RPMI7951 (cell line): Measurements from ENCODE around the gene AKAP1. TPM values are rescaled to one million over a fixed set of nuclear protein-coding genes. Genes with fewer than 3 reads are reported as not detected.

Source experiments
- DNase-seq: peaks from one replicate; pipeline ENCODE4 v3.0.0-alpha.2; 2012; ENCODE audit warnings: low read depth
- total RNA-seq: library from RNA; depleted of rRNA; stranded (reverse); fragments of >200 nt; shearing (Covaris generic); gene quantifications from 2 replicates; pipeline ENCODE4 v1.2.3, GENCODE V29; 2014

The AKAP1 gene
- total RNA-seq, 1 experiment from 2014 or later, result 8.3 TPM

GRCh38 chr17:57106107-57106835 is 21.2 kb downstream of the AKAP1 start:
- no peak for DNase-seq

GRCh38 chr17:57106836-57107497 is 21.9 kb downstream of the AKAP1 start:
- DNase-seq, result no peak

GRCh38 chr17:57107498-57108101 is 22.6 kb downstream of the AKAP1 start:
- peak; percentile 67 for DNase-seq

- no peak for DNase-seq
Observed at GRCh38 chr17:57108671-57109392, 23.8 kb downstream of the AKAP1 start.

- no peak for DNase-seq
Observed at GRCh38 chr17:57109393-57110151, 24.5 kb downstream of the AKAP1 start.

- DNase-seq, result no peak
Observed at GRCh38 chr17:57110152-57110542, 25.1 kb downstream of the AKAP1 start.

GRCh38 chr17:57110579-57111325 is 25.7 kb downstream of the AKAP1 start:
- no peak for DNase-seq

- DNase-seq, result no peak
Observed at GRCh38 chr17:57111386-57111785, 26.3 kb downstream of the AKAP1 start.

- DNase-seq, result no peak
Observed at GRCh38 chr17:57113011-57113410, 28.0 kb downstream of the AKAP1 start.

GRCh38 chr17:57113656-57114055 is 28.6 kb downstream of the AKAP1 start:
- DNase-seq, result no peak

- peak; percentile 17 for DNase-seq
Observed at GRCh38 chr17:57114085-57114673, 29.1 kb downstream of the AKAP1 start.

- DNase-seq, result no peak
Observed at GRCh38 chr17:57115377-57115776, 30.3 kb downstream of the AKAP1 start.

GRCh38 chr17:57115916-57116315 is 30.9 kb downstream of the AKAP1 start:
- no peak for DNase-seq

GRCh38 chr17:57117798-57118197 is 32.8 kb downstream of the AKAP1 start:
- no peak for DNase-seq

GRCh38 chr17:57120814-57121213 is 35.8 kb downstream of the AKAP1 start:
- no peak for DNase-seq

GRCh38 chr17:57121308-57122042 is 36.4 kb downstream of the AKAP1 start:
- no peak for DNase-seq

GRCh38 chr17:57124053-57124452 is 39.0 kb downstream of the AKAP1 start:
- no peak for DNase-seq

GRCh38 chr17:57125406-57125805 is 40.4 kb downstream of the AKAP1 start:
- DNase-seq, result no peak

- no peak for DNase-seq
Observed at GRCh38 chr17:57125866-57126265, 40.8 kb downstream of the AKAP1 start.
